HG02763 (cell line): ENCODE data around the gene SYT9.

Experiments used
- ATAC-seq: cut with Tn5 transposase; IDR thresholded peaks from one replicate; pipeline ENCODE4 v1.9.1; 2021; ENCODE audit warnings: mild to moderate bottlenecking, moderate library complexity; ENCODE audit not compliant: unreplicated experiment

Gene SYT9

GRCh38 chr11:7462706-7463105, 211.0 kb downstream of the SYT9 start:
- ATAC-seq = no peak

- ATAC-seq = peak; percentile 50
These were observed 215.9 kb downstream of the SYT9 start for GRCh38 chr11:7467652-7468051.

- no peak for ATAC-seq
These were observed 217.7 kb downstream of the SYT9 start for GRCh38 chr11:7469351-7469865.

GRCh38 chr11:7471071-7471470, 219.4 kb downstream of the SYT9 start:
- ATAC-seq = no peak

- peak; percentile 85 for ATAC-seq
These were observed 222.0 kb downstream of the SYT9 start for GRCh38 chr11:7473717-7474116.

- no peak for ATAC-seq
These were observed 228.4 kb downstream of the SYT9 start for GRCh38 chr11:7480113-7480512.

- ATAC-seq = no peak
These were observed 232.4 kb downstream of the SYT9 start for GRCh38 chr11:7484131-7484530.

- ATAC-seq = no peak
These were observed 232.9 kb downstream of the SYT9 start for GRCh38 chr11:7484645-7485044.

- no peak for ATAC-seq
These were observed 233.7 kb downstream of the SYT9 start, which contains the start of gene OLFML1 for GRCh38 chr11:7485186-7486097. TSS of gene OLFML1 (plus strand) at chr11:7485506. CDS start at chr11:7485876, 370 bp downstream.

- no peak for ATAC-seq
These were observed 234.5 kb downstream of the SYT9 start for GRCh38 chr11:7486098-7486780.

GRCh38 chr11:7486781-7487140, 235.1 kb downstream of the SYT9 start:
- ATAC-seq = no peak

GRCh38 chr11:7487360-7487759, 235.7 kb downstream of the SYT9 start:
- ATAC-seq = no peak

GRCh38 chr11:7488681-7489080, 237.0 kb downstream of the SYT9 start:
- ATAC-seq = no peak

GRCh38 chr11:7489376-7489775, 237.7 kb downstream of the SYT9 start:
- no peak for ATAC-seq

- ATAC-seq = no peak
These were observed 238.3 kb downstream of the SYT9 start for GRCh38 chr11:7490054-7490453.

- no peak for ATAC-seq
These were observed 238.8 kb downstream of the SYT9 start for GRCh38 chr11:7490535-7490934.

GRCh38 chr11:7492253-7492652, 240.5 kb downstream of the SYT9 start:
- ATAC-seq = no peak

GRCh38 chr11:7493670-7494069, 242.0 kb downstream of the SYT9 start:
- no peak for ATAC-seq

- ATAC-seq = no peak
These were observed 242.5 kb downstream of the SYT9 start for GRCh38 chr11:7494086-7494745.

- ATAC-seq = peak; percentile 80
These were observed 244.3 kb downstream of the SYT9 start for GRCh38 chr11:7495882-7496551.

GRCh38 chr11:7498193-7498592, 246.5 kb downstream of the SYT9 start:
- no peak for ATAC-seq
